ENCODE data around the gene TMEM51. TPM values are rescaled to one million over a fixed set of nuclear protein-coding genes. Genes with fewer than 3 reads are reported as not detected.

TMEM51 gene
- total RNA-seq, 4 donors from 2014 or later: 17.7 to 32.9 (median 22.9) TPM

DNA sequence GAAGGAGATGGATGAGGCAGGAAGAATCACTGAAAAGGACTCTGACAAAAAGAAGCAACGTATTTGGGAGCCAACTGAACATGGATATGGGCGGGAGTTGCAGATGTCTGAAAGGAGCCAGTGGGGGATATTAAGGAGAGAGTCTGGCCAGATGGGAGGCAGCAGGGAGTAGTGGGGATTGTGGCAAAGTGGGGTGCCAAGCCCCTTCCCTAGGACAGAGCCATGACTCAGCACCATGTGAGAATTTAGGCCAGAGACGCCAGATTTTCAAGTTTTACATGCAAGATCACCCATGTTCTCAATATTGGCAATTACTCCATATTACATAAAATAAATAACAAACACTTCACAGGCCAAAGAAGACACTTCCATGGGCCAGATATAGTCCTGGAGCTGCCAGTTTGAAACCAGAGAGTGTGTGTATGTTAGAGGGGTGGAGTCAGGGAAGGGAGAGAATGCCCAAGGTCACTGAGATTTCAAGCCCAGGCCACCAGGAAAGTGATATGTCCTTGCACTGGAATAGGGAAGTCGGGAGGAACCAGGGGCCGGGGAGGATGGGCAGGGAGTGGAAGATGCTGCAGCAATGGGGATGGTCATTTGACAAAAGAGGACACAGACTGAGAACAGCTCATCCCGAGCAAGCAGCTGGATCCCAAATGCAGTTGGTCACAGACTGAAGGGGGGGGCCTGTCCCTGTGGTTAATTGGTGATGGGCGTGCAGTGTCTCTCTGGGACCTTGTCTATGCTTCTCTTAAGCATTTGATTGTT lies 23.5 kb downstream of the TMEM51 start:
- Histone ChIP-seq H3K4me1 (peaks cover 9 to 89% (median 48%) of the 10 kb centered on the region in 4 donors), H3K4me3 (no peak overlapping the region), H3K9me3 (no peaks in the 10 kb centered on the region), H3K27me3 (no peaks in the 10 kb centered on the region), H3K36me3 (no peaks in the 10 kb centered on the region), H3K27ac (peak overlapping the region in 3 of 4 donors; percentile 1 to 78 (median 27))
- WGBS, 2 donors (ENCODE audit: low coverage in 1 of 2): 57 to 70% methylated on average over 7 of the region's 7 CpGs
- in situ Hi-C loops (cut with MboI; ENCODE audit: low pct_ligation_motif_present in 1 of 4, low pct_unique_long_range_greater_than_20kb in 1 of 4, low sequenced_read_pairs in 3 of 4) (no loop called here), intact Hi-C loops (cut with DNase I; ENCODE audit: low total_unique reads) (no loop called here)
- no peak for DNase-seq
- TF ChIP-seq POLR2AphosphoS5 (IDR thresholded peaks at IDR 0.05) (no peak), EP300 (IDR thresholded peaks at IDR 0.05; ENCODE audit: low read depth) (no peak), POLR2A (IDR thresholded peaks at IDR 0.05) (no peak)
- TF ChIP-seq, protein P1, sequence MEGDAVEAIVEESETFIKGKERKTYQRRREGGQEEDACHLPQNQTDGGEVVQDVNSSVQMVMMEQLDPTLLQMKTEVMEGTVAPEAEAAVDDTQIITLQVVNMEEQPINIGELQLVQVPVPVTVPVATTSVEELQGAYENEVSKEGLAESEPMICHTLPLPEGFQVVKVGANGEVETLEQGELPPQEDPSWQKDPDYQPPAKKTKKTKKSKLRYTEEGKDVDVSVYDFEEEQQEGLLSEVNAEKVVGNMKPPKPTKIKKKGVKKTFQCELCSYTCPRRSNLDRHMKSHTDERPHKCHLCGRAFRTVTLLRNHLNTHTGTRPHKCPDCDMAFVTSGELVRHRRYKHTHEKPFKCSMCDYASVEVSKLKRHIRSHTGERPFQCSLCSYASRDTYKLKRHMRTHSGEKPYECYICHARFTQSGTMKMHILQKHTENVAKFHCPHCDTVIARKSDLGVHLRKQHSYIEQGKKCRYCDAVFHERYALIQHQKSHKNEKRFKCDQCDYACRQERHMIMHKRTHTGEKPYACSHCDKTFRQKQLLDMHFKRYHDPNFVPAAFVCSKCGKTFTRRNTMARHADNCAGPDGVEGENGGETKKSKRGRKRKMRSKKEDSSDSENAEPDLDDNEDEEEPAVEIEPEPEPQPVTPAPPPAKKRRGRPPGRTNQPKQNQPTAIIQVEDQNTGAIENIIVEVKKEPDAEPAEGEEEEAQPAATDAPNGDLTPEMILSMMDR (IDR thresholded peaks at IDR 0.05): no peak

DNA sequence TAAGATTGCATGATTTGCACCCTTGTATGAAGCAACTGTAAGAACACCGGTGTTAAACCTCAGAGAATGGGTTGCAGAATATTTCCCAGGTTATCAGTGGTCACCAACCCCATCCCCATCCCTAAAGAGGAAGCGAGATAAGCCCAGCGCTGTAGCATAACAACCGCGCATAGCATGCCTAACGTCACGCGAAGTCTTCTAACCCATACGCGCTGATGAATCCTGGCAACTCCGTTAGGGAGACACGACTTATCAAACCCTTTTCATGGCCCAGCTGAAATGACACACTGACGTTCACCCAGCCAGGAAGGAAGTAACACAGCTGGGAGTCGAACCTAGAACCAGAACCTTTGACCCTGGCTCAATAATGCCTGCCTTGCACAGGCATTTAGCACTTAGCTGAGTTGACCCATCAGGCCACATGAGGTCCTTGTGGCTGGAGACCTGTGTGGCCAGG lies 24.2 kb downstream of the TMEM51 start:
- H3K27ac ChIP-seq: peak overlapping the region in 3 of 4 donors; percentile 75 to 78 (median 77)
- no peaks in the 10 kb centered on the region for H3K9me3 ChIP-seq
- intact Hi-C loops (cut with DNase I; ENCODE audit: low total_unique reads): no loop called here
- no peak for DNase-seq
- H3K4me3 ChIP-seq: no peak overlapping the region
- no peaks in the 10 kb centered on the region for H3K27me3 ChIP-seq
- in situ Hi-C loops (cut with MboI; ENCODE audit: low pct_ligation_motif_present in 1 of 4, low pct_unique_long_range_greater_than_20kb in 1 of 4, low sequenced_read_pairs in 3 of 4): no loop called here
- H3K4me1 ChIP-seq: peaks cover 7 to 82% (median 41%) of the 10 kb centered on the region in 4 donors
- 68 to 87% methylated on average over 6 to 14 of the region's 14 CpGs for WGBS, 2 donors (ENCODE audit: low coverage in 1 of 2)
- H3K36me3 ChIP-seq: no peaks in the 10 kb centered on the region
- TF ChIP-seq EP300 (IDR thresholded peaks at IDR 0.05; ENCODE audit: low read depth): no peak
- TF ChIP-seq, protein P1 (IDR thresholded peaks at IDR 0.05): no peak
- TF ChIP-seq POLR2A (IDR thresholded peaks at IDR 0.05): no peak

DNA sequence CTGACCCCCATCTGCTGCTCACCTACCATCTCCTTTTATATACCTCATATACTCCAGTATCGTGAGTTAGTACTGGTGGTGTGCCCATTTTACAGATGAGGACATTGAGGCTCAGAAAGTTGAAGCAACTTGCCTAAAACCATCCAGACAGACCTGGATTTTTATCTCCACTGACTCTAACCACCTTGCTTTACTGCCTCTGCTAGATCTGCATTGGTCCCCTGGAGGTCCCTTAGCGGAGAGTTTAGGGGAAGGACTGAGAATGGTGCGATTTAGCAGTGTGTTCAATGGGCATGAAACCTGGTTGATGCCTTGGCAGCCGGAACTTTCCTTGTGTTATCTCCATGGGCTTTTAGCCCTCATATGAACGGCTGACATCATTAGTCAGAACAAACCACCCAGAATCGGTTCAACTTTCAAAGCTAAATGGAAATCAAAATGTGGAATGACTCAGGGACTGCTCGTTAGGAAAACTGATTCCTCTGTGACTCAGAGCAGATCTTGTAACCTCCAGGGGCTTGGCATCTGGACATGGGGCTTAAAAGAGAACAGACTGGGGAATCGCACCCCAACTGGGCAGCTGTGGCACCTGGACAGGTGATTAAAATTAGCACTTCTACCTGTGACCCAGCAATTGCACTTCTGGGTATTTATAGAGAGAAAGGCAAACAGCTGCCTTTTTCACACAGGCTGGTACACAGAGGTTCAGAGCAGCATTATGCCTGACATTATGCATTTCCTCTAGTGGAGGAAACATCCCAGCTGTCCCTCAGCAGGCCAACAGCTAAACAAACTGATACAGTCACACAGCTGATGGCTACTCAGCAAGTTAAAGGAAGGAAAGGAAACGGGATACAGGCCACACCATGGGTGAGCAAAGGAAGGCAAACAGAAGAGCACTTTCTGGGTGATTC lies 25.3 kb downstream of the TMEM51 start:
- H3K36me3 ChIP-seq: no peaks in the 10 kb centered on the region
- H3K4me3 ChIP-seq: no peak overlapping the region
- in situ Hi-C loops (cut with MboI; ENCODE audit: low pct_ligation_motif_present in 1 of 4, low pct_unique_long_range_greater_than_20kb in 1 of 4, low sequenced_read_pairs in 3 of 4): no loop called here
- intact Hi-C loops (cut with DNase I; ENCODE audit: low total_unique reads): no loop called here
- WGBS, 2 donors (ENCODE audit: low coverage in 1 of 2): 37 to 44% methylated on average over 5 to 9 of the region's 9 CpGs
- H3K27ac ChIP-seq: peak overlapping the region; percentile 70 to 78 (median 76)
- no peak for DNase-seq
- H3K9me3 ChIP-seq: no peaks in the 10 kb centered on the region
- TF ChIP-seq POLR2A (IDR thresholded peaks at IDR 0.05) (no peak), POLR2AphosphoS5 (IDR thresholded peaks at IDR 0.05) (peak; percentile 22 to 67 (median 57))
- H3K4me1 ChIP-seq: peaks cover 6 to 71% (median 33%) of the 10 kb centered on the region in 4 donors
- H3K27me3 ChIP-seq: no peaks in the 10 kb centered on the region

DNA sequence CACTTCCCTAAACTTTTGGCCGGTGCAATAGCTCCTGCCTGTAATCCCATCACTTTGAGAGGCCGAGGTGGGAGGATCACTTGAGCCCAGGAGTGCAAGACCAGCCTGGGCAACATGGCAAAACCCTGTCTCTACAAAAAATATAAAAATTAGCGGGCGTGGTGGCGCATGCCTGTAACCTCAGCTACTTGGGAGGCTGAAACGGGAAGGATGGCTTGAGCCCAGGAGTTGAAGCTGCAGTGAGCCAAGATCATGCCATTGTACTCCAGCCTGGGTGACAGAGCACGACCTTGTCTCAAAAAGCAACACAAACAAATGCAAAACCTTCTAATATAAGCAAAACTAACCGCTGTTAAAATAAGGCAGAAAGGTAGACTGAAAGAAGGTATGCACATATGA lies 25.9 kb downstream of the TMEM51 start:
- Histone ChIP-seq H3K27ac (peak overlapping the region; percentile 70 to 78 (median 76)), H3K4me1 (peaks cover 2 to 67% (median 26%) of the 10 kb centered on the region in 4 donors), H3K4me3 (no peak overlapping the region), H3K36me3 (no peaks in the 10 kb centered on the region), H3K27me3 (no peaks in the 10 kb centered on the region), H3K9me3 (no peaks in the 10 kb centered on the region)
- DNase-seq: no peak
- intact Hi-C loops (cut with DNase I; ENCODE audit: low total_unique reads): no loop called here
- TF ChIP-seq EP300 (IDR thresholded peaks at IDR 0.05; ENCODE audit: low read depth) (no peak), POLR2AphosphoS5 (IDR thresholded peaks at IDR 0.05) (no peak), POLR2A (IDR thresholded peaks at IDR 0.05) (no peak)
- TF ChIP-seq, protein P1 (IDR thresholded peaks at IDR 0.05): no peak
- in situ Hi-C loops (cut with MboI; ENCODE audit: low pct_ligation_motif_present in 1 of 4, low pct_unique_long_range_greater_than_20kb in 1 of 4, low sequenced_read_pairs in 3 of 4): no loop called here
- WGBS, 2 donors (ENCODE audit: low coverage in 1 of 2): 63 to 78% methylated on average over 6 to 8 of the region's 8 CpGs

Data from transverse colon (tissue), 4 donors.